NCI-H2171 treated with DMSO at 0.1 percent for 48 hours (cell line): Measurements from ENCODE around the gene IL1R2.

ENCODE experiments used
- DNase-seq: peaks from one replicate; lab custom pipeline; 2025; lab: John Stamatoyannopoulos, UW

IL1R2 gene

DNA sequence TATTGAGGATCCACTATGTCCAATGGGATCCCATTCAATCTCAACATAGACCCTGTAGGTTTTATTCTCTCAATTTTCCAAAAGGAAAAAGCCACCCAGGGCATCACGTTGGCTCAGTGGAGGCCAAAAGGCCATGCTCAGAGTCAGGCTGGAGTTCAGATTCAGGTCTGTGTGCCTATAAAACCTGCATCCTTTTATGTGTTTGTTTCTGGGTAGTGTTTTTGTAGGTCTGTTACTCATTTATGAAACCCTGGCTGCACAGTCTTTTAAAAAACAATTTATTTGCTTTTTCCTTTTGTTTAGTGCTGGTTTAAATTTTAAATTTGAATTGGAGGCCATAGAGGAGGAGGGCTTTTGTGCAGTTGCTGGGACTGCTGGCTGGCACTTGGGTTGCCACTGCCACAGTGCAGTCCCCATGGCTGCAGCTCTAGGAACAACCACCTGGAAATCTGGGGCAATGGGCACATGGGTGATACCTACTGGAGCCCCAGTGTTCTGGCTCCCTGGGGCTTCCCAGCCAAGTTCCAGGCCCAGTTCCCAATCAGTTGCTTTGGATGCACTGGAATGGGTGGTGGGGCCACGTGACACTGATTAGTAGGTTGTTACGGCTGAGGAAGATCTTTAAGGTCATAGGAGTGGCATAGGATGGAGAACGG, 31.3 kb downstream of the IL1R2 start:
- DNase-seq = no peak

DNA sequence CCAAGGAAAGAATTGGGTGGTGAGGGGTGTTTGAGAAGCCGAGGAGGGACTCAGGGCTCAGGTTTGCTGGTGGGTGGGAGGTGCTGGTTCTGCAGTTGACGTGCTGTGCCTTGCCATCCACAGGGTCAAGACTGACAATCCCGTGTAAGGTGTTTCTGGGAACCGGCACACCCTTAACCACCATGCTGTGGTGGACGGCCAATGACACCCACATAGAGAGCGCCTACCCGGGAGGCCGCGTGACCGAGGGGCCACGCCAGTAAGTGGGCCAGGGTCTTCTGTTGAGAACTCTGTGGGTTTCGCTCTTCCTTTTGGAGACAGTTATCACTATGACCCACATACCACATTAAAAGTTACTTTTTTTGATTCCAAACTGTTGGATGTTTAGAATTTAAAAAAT, 32.6 kb downstream of the IL1R2 start:
- DNase-seq = no peak

DNA sequence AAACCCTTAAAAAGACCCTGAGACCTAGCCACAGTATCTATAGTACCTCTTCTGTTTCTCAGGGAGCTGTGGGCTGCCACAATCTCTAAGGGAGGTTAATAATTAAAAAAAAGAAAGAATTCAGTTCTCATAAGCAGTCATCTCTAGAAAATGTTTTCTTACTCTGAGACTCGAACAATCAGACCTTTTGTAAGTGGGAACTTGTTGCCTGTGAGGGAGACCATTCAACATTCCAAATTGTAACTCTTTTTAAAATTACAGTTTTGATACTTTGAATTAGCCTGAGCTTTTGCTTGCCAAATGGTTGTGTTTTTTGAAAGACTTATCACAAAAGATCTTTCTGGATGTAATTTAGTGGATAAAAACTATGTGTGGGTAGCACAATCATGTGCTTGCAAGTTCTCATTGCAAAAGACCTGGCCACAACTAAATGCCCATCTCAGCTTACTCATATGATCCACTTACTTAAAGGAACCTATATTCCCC, 33.3 kb downstream of the IL1R2 start:
- no peak for DNase-seq

DNA sequence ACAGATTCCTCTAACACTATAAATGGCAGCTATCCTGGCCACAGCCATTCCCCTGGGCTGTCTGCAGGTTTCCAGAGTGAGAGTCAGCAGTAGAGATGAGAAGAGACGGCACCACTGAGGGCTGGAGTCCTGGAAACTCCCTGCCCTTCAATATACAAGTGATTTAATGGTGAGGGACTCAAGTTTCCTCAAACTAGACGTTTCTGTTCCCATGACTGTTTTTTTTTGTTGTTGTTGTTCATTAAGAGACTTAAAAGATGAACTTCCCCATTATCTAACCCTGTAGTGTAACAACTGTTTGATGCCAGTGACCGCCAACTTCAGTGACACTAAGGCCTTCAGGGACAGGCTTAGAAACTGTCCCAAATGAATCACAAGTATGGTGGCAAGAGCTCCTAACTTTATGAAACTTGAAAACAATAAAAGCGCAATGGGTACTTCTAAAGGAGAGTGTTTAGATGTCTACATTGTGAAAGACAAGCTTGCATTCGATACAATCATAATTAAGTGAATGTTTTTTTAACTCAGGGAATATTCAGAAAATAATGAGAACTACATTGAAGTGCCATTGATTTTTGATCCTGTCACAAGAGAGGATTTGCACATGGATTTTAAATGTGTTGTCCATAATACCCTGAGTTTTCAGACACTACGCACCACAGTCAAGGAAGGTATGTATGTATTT, 34.0 kb downstream of the IL1R2 start:
- DNase-seq = no peak

DNA sequence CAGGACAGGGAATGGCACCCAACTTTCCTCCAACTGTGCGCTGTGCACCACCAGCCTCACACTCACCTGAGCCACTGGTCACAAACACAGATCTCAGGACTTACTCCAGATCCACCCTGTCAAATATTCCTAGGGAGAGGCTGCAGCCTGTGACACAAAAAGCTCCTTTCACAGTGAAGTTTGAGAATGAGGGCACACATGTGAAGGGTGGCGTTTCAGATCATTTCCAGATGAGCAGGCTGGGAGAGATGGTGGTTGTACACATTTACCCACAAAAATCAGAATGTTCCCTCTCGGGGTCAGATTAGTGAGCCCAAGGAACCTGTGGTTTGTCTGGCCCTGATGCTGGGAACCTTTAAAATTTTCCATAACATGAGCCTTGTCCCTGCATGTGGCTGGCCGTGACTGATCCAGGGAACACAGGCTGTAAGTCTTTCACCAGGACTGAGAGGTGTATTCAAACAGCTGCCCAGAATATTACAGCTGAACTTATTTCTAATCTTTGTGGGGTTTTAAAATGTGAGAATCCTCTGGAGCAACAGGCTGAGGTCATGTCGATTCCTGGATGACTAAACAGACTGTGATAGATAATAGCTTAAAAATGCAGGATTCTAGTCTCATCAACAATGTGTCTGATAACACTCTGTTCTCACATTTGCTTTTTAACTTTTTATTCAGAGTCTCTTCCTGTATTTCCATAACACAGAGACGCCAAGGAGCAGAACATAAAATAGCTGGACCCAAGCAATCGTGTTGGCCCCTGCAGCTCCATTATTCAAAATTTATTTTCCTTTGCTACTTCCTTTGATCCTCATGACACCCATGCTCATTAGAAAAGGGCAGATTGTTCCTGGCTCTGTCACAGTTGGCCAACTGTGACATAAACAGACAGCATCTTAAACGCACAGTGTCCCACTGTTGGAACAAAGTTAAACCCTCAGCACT, 35.5 kb downstream of the IL1R2 start:
- DNase-seq = no peak

DNA sequence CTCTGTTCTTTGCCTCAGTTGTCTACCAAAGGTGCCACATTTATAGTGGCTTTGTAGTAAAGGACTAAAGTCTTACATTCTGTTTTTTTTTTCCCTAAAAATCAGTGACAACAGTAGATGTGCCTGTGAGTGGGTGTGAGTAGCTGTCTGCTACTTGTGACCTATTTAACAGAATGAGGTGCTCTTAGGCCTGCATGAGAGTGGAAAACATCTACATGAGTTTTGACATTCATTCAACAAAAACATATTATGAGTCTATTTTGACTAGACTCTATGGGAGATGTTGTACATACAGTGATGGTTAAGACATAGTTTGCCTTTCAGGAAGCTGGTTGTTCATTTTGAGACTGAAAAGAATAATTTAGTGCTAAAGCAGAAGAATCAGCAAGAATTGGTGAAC, 36.7 kb downstream of the IL1R2 start:
- DNase-seq = no peak

DNA sequence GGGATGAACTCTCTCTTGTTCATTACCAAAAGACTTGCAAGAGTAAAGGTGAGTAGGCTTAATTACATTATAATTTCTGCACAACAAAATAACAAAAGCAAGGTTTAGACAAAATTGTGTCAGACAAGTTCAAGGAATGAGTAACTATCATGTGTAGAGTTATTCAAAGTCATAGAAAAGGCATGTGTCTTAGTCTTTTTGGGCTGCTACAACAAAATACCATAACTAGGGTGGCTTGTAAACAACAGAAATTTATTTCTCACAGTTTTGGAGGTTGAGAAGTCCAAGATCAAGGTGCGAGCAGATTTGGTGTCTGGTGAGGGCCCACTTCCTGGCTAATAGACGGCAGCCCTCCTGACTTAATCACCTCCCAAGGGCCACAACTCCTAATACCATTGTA, 37.6 kb downstream of the IL1R2 start:
- no peak for DNase-seq

DNA sequence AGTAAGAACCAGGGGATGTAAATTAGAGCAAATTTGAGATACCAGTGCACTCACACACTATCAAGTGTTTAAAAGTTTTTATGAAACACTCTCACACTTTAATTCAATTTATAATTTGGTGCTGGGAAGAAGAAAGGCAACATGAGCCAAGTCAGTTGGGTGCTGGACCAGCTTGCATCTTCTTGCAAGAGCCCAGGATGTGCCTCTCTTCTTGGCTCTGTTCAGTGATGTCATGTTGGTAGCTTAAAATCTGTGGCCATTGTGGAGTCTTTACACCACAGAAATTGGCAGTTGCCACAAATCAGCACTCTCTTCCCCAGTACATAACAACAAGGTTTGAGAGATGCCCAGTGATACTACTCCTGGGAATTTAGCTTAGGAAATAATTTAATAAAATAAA, 38.2 kb downstream of the IL1R2 start:
- DNase-seq = no peak

DNA sequence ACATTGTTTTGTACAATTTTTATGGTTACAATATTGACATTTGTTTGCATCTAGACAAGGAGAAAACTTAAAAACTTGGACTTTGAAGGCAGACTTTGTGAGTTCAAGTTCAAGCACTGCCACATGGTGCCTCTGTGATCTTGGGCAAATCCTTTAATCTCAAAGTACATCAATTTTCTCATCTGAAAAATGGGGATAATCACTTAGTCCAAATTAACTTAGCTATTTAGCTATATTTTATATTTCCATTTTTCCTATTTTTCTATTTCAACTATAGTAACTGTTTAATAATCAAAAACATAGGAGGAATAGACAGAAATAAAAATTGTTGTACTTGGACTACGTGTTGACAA, 38.7 kb downstream of the IL1R2 start:
- DNase-seq = no peak

DNA sequence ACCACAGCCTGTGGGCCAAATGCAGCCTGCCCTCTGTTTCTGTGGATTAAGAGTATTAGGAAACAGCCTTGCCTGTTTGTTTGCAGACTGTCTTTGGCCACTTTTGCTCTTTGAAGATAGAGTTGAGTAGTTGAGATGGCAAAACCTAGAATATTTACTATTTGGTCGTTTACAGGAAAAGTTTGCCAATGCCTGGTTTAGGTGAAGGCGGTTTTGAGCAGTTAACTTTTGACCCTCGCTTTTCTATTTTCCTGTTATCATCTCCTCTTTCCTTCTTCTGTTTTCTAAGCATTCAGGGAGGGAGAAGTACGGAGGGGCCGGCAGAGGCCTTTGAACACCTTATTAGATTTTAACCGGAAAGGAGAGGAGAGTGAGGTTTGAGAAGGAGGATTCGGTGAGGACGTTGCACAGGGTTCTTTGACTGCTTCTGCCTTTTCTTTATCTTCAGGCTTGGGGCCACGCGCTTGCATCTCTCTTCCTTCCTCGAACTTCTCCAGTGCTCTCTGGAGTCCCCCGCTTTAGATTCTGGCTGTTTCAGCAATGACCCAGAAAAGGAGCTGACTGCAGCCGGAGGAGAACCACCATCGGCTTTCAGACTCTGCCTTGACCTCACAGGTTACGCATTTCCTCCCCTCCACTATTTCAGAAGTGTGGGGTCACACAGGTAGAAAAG, 39.2 kb downstream of the IL1R2 start:
- no peak for DNase-seq

DNA sequence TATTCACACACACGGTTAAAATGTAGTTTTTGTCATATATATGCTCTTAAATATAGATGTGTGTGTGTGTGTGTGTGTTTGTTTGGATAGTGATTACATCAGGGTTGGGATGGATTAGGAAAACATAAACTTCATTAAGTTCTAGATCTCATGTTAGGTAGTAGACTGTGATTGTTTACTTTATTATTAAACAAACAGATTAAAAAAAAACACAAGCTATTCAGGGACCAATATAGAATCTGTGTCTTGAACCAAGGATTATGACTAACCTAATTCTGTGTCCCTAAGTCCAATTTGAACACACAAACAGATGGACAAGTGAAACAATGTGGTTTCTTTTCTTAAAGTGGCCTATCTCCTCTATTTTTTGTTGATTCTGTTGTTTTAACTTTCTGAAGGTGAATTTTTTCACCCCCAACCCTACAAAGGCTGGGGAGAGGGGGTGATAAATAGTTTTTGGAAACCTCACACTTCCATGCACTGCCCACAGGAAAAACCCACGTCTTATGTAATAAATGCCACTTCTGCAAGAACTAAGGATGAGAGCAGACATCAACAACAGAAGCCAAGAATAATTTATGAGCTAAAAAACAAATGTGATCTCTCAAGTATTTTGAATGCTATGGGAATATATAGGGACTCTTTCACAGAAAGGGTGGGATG, 40.7 kb downstream of the IL1R2 start:
- DNase-seq = no peak

DNA sequence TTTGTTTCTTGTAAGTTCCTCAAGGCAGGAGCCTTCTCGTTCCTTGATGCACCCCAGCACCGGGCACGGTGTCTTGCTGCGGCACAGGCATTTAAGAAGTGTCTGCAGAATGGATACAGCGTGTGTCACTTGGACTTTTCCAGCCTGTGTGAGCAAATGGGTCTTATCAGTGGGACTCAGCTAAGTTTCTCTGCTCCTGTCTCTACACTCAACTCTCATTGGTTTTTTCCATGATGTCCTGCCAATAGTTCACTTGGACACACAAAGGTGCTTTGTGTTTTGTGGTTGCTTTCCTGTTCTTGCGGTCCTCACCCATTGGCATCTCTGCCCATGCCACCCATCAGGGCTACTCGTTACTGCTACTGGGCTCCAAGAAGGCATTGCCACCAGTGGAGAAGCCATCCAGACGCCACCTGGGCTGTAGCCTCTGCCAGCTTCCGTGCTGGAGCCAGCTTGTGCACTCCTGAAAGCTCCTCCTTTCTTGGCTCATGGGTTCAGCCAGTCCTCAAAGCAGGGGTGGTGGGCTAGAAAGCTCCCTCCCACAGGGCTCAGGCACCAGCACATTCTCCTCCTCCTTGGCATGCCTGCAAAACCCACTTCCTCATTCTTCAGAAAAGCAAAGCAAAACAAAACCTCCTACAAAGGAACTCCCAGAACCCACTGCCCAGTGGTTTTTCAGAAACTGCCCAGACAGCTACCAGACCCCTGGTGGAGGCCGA, 41.4 kb downstream of the IL1R2 start:
- DNase-seq = no peak

DNA sequence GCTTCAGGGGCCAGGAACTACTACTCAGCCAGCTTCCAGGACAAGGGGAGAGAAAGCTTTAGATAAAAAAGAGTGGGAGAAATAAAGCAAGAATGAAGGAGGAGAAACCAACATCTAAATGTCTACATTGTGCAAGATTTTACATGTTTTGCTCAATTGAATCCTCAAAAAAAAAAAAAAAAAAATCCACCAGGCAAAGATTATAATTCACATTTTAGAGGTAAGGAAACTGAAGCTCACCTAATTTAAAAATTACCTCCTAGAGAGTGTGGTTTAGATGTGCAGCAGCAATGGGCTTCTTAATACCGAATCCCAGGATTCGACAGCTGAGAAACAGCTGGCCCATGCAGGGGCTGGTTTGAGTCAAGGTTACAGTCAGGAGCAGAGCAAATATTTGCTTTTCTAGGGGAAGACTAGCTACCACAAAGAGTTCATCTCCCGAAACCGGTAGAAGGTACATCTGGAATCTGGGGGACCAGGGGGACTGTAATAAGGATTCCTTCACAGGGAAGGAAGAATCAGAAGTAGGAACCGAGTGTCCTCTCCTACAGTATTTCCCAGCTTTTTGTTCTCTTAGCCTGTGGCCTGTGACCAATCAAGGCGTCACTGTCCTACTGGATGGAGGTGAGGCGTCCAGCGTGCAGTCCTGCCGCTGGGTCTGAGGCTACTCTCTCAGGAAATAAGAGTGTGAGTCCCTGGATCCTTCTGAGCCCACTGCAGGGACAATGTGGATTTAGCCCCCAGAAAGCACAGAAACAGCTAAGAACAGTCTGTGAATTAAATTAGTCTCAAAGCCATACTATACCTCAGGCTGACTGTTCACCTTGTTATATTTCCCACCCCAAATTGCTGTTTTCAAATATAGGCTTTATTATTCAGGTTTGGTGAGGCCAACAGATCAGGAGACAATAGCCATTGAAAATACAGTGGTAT, 42.3 kb downstream of the IL1R2 start:
- DNase-seq = no peak

DNA sequence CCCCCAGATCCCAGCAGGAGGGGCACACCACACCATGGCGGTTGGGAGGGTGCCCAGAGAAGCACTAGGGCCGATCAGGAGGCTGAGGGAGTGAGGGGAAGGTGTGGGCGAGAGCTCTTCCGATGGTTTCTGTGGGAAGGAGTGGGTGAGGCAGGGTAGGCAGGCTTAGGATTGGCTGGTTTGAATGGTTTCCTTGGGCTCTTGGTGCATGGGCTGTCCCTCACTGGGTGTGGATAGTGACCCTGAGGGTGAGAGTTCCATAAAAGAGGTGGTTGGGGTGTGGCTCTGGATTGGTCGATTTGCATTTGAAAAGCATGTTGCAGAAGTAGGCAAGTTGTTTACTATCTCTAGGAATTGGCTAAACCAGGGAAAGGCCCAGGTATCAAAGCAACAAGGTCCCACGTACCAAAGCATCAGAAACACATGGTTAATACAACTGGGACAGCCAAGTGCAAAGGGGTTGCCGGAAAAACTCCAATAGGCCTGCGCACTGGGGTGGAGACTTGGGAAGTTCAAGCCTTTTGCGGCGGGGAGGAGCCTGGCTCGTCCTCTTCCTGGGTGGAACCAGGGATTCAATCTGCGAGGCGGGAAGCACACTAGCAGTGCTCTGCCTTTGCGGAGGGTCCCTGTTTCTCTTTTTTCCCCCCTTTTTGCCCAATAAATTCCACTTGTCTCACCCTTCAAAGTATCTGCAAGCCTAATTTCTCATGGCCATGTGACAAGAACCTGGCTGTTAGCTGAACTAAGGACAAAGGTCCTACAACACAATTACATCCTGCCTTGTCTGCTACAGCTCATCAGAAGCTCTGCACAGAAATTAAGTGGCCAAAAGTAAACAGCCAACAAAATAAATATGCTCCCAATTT, 43.2 kb downstream of the IL1R2 start:
- no peak for DNase-seq

DNA sequence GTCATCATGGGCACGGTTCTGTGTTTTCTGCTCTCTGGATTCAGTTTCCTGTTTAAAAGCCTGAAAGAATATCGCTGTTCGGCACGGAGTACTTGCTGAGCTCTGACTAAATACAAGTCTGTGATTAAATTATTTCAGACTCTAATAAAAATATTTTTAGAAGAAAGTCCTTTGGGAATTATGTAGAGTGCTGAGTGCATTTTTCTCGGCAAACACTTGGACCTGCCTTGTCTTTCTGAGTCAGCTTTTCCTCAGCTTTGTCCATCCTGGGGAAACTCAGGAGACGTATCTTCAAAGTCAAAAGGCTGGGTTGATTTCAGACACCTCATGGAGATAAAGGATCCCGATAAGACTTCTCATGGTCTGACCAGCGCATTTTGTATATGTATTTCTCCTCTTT, 45.9 kb downstream of the IL1R2 start:
- no peak for DNase-seq

DNA sequence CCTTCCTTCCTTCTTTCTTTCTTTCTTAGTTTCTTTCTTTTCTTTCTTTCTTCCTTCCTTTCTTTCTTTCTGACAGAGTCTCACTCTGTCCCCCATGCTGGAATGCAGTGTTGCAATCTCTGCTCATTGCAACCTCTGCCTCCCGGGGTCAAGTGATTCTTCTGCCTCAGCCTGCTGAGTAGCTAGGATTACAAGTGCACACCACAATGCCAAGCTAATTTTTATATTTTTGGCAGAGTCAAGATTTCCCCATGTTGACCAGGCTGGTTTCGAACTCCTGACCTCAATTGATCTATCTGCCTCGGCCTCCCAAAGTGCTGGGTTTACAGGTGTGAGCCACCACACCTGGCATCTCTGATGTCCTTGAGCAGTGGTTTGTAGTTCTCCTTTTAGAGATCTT, 48.5 kb downstream of the IL1R2 start:
- DNase-seq = no peak

DNA sequence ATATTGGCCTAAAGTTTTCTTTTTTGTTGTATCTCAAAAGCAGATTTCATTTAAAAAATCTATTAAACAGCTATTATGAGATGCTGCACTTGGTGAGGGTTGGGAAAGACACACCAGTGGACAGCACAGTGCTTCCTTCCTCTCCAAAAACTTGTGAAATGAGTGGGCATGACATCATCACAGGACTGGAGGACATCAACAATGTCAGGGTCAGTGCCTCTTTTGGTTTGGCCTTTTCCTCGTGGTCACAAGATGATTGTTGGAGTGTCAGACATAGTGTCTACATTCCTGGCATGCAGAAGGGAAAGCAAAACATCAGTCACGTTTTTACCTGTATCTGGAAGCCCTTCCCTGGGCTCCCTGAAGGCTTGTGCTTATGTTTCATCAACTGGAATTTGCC, 49.6 kb downstream of the IL1R2 start:
- no peak for DNase-seq

DNA sequence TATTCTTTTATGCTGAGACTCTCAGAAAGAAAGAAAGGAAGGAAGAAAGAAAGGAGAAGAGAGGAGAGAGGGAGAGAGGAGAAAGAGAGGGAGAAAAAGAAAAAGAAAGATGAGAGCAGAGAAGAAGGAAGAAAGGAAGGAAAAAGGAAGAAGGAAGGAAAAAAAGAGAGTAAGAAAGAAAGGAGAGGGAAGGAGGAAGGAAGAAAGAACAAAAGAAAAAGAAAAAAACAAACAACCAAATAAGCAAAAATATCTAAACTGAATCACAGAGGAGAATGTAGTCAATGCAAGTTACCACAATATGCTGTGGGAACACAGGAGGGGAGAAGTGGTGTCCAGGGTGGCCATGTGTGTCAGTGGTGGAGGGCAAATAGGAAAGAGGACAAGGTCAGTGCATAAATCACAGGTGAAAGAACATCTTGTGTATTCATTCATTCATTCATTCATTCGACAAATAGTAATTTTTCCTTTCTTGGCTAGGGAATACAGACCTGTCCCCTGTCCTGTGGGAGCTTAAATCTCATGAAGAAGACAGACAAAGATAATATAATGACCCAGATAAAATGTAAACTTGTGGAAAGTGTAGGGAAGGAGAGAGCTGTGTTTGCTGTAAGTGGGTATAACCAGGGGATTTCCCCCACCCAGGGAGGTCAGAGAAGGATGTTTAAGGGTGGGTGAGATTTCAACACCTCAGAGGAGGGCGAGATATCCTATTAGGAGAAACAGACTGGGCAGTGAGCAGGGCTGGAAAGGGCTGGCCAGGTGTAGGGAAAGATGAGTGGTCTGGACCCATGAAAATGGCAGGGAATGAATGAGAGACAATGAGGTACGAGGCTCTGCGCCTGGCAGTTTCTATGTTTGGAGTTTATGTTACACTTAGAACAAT, 50.7 kb downstream of the IL1R2 start:
- DNase-seq = no peak
